ENCODE data around the gene STOM. TPM values are rescaled to one million over a fixed set of nuclear protein-coding genes. Genes with fewer than 3 reads are reported as not detected.

STOM gene
- total and polyA plus RNA-seq, 7 donors: 22.8 to 609 (median 303) TPM

- H3K27me3 ChIP-seq: no peaks in the 10 kb centered on the region
- intact Hi-C loops (cut with DNase I): loop anchor here (5.0 kb wide), 1 partner anchor 106 kb away; the partner anchor contains the start of gene GSN
- TF ChIP-seq EP300 (IDR thresholded peaks at IDR 0.05) (peak in 3 of 4 donors; percentile 60 to 73 (median 64)), POLR2A (IDR thresholded peaks at IDR 0.05) (no peak), CTCF (IDR thresholded peaks at IDR 0.05) (no peak), POLR2AphosphoS5 (IDR thresholded peaks at IDR 0.05) (peak; percentile 50 to 85 (median 80))
- H3K36me3 ChIP-seq: no peaks in the 10 kb centered on the region
- H3K9me3 ChIP-seq: peaks cover 0 to under 1% (median 0%) of the 10 kb centered on the region in 4 donors
- H3K4me1 ChIP-seq: peaks cover 0 to 59% (median 43%) of the 10 kb centered on the region in 4 donors
- 15 to 47% methylated on average over 5 of the region's 5 CpGs for WGBS, 2 donors
- no peak overlapping the region for H3K4me3 ChIP-seq
- H3K27ac ChIP-seq: peak overlapping the region; percentile 91 to 99 (median 96)
- peak; percentile 69 for DNase-seq
These were observed 3.1 kb upstream of the STOM start for GRCh38 chr9:121373011-121373729.

GRCh38 chr9:121372239-121373010, 2.4 kb upstream of the STOM start:
- H3K4me1 ChIP-seq: peaks cover 0 to 60% (median 48%) of the 10 kb centered on the region in 4 donors
- H3K36me3 ChIP-seq: no peaks in the 10 kb centered on the region
- TF ChIP-seq POLR2A (IDR thresholded peaks at IDR 0.05) (no peak), EP300 (IDR thresholded peaks at IDR 0.05) (no peak), CTCF (IDR thresholded peaks at IDR 0.05) (no peak), POLR2AphosphoS5 (IDR thresholded peaks at IDR 0.05) (no peak)

GRCh38 chr9:121371495-121372061, 1.5 kb upstream of the STOM start:
- no peaks in the 10 kb centered on the region for H3K9me3 ChIP-seq
- H3K27me3 ChIP-seq: no peaks in the 10 kb centered on the region
- peak overlapping the region; percentile 91 to 99 (median 96) for H3K27ac ChIP-seq
- no peak overlapping the region for H3K4me3 ChIP-seq
- TF ChIP-seq CTCF (IDR thresholded peaks at IDR 0.05) (no peak), EP300 (IDR thresholded peaks at IDR 0.05) (no peak), POLR2A (IDR thresholded peaks at IDR 0.05) (no peak), POLR2AphosphoS5 (IDR thresholded peaks at IDR 0.05) (no peak)
- 69 to 77% methylated on average over 4 of the region's 4 CpGs for WGBS, 2 donors
- intact Hi-C loops (cut with DNase I): loop anchor here (5.0 kb wide), 1 partner anchor 104 kb away; the partner anchor contains the start of gene GSN
- H3K4me1 ChIP-seq: peaks cover 0 to 68% (median 57%) of the 10 kb centered on the region in 4 donors
- H3K36me3 ChIP-seq: peaks cover 0 to 4% (median 0%) of the 10 kb centered on the region in 4 donors
- no peak for DNase-seq

More at GRCh38 chr9:121372239-121373010, 2.4 kb upstream of the STOM start:
- no peaks in the 10 kb centered on the region for H3K27me3 ChIP-seq
- 57 to 74% methylated on average over 6 of the region's 6 CpGs for WGBS, 2 donors
- DNase-seq: no peak
- intact Hi-C loops (cut with DNase I): loop anchor here (5.0 kb wide), 1 partner anchor 105 kb away; the partner anchor contains the start of gene GSN
- no peak overlapping the region for H3K4me3 ChIP-seq
- no peaks in the 10 kb centered on the region for H3K9me3 ChIP-seq
- H3K27ac ChIP-seq: peak overlapping the region; percentile 91 to 99 (median 96)

GRCh38 chr9:121368745-121369144, 1.3 kb downstream of the STOM start:
- peak in 2 of 4 donors; percentile 29 to 52 for TF ChIP-seq POLR2AphosphoS5 (IDR thresholded peaks at IDR 0.05)
- no peak for TF ChIP-seq EP300 (IDR thresholded peaks at IDR 0.05)
- H3K27ac ChIP-seq: peak overlapping the region; percentile 91 to 99 (median 96)
- no peaks in the 10 kb centered on the region for H3K9me3 ChIP-seq
- WGBS, 2 donors: 41 to 66% methylated on average over 8 of the region's 8 CpGs
- H3K36me3 ChIP-seq: peaks cover 0 to 16% (median 0%) of the 10 kb centered on the region in 4 donors
- no peak for DNase-seq
- H3K4me1 ChIP-seq: peaks cover 0 to 83% (median 73%) of the 10 kb centered on the region in 4 donors
- peak overlapping the region; percentile 59 to 82 (median 78) for H3K4me3 ChIP-seq
- intact Hi-C loops (cut with DNase I): no loop called here
- H3K27me3 ChIP-seq: no peaks in the 10 kb centered on the region
